NCI-H187 treated with DMSO at 0.1 percent for 48 hours (cell line): Measurements from ENCODE around the gene CBY2.
"Not testable (repeated sequence)": the region's sequence is repeated elsewhere in the genome, so short reads cannot be mapped to it uniquely, and the experiment has no call there.

Experiments
- DNase-seq: peaks from one replicate; lab custom pipeline; 2025; lab: John Stamatoyannopoulos, UW

The CBY2 gene, protein sequence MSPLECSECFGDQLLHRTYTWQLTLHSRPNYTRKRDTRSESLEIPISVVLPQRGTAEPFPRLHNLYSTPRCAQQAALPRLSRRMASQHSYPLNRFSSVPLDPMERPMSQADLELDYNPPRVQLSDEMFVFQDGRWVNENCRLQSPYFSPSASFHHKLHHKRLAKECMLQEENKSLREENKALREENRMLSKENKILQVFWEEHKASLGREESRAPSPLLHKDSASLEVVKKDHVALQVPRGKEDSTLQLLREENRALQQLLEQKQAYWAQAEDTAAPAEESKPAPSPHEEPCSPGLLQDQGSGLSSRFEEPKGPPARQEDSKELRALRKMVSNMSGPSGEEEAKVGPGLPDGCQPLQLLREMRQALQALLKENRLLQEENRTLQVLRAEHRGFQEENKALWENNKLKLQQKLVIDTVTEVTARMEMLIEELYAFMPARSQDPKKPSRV

GRCh38 chr13:45702088-45702487 lies at the start of gene CBY2:
Gene CBY2, plus strand, starts transcription at chr13:45702320. Its CDS starts 71 bp downstream, at chr13:45702391.
- DNase-seq = no peak

- DNase-seq = no peak
These were observed 47.3 kb upstream of the CBY2 start for GRCh38 chr13:45654633-45655349.

DNA sequence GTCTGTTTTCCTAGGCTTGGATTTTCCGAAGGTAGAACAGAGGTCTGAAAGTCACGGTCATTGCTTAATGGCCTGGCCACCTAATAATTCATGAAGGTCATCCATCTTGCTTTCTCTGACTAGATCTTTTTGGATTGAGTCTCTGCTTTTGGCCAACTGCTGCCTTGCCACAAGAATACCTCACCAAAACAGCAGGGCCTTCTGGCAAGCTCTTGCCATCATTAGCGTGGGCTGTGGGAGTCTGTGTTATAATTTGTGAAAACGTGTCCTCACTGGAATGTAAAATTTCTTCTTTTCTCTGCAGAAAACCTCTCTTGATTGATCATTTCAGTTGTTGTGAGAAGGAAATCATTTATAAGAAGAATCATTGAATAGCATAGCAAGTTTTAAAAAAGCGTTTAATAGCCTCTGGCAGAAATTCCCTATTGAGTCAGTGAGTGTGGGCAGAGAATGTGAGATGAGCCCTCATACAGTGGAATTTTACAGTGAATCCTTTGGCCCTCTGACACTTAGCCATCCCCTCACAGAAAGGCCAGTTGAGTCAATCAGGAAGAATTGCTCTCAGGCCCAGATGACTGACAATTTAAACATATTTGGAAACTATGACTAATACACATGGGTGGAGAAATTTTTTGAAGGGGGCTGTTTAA lies 43.4 kb upstream of the CBY2 start:
- DNase-seq = no peak

DNA sequence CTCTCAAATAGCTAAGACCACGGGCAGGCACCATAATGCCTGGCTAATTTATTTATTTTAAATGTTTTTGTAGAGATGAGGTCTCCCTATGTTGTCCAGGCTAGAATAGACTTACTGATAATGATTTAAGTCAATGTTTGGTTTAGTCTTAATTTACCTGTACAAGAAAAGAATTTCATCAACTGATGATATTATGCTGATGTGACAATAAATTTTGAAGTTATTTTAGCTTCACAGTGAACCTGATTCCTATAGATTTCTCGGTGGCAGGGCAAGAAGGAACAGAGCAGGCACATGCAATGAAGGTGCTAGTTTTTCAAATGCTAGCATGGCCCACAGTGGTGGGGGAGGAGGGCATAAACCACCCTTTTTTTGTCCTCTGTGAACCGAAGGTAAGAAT lies 42.6 kb upstream of the CBY2 start:
- DNase-seq = no peak

DNA sequence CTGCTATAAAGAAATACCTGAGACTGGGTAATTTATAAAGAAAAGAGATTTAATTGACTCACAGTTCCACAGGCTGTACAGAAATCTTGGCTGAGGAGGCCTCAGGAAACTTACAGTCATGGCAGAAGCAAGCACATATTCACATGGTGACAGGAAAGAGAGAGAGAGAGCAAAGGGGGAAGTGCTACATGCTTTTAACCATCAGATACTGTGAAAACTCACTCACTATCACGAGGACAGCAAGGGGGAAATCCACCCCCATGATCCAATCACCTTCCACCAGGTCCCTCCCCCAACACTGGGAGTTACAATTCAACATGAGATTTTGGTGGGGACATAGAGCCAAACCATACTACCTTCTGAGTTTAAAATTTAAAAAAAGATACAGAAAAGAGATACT lies 41.7 kb upstream of the CBY2 start:
- DNase-seq = not testable (repeated sequence)

- no peak for DNase-seq
These were observed 40.0 kb upstream of the CBY2 start for GRCh38 chr13:45662162-45662561.

DNA sequence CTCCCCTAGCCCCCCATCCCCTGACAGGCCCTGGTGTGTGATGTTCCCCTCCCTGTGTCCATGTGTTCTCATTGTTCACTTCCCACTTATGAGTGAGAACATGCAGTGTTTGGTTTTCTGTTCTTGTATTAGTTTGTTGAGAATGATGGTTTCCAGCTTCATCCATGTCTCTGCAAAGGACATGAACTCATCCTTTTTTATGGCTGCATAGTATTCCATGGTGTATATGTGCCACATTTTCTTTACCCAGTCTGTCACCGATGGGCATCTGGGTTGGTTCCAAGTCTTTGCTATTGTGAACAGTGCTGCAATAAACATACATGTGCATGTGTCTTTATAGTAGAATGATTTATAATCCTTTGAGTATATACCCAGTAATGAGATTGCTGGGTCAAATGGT lies 39.2 kb upstream of the CBY2 start:
- not testable (repeated sequence) for DNase-seq

GRCh38 chr13:45669626-45670025 lies 32.5 kb upstream of the CBY2 start:
- DNase-seq = not testable (repeated sequence)

DNA sequence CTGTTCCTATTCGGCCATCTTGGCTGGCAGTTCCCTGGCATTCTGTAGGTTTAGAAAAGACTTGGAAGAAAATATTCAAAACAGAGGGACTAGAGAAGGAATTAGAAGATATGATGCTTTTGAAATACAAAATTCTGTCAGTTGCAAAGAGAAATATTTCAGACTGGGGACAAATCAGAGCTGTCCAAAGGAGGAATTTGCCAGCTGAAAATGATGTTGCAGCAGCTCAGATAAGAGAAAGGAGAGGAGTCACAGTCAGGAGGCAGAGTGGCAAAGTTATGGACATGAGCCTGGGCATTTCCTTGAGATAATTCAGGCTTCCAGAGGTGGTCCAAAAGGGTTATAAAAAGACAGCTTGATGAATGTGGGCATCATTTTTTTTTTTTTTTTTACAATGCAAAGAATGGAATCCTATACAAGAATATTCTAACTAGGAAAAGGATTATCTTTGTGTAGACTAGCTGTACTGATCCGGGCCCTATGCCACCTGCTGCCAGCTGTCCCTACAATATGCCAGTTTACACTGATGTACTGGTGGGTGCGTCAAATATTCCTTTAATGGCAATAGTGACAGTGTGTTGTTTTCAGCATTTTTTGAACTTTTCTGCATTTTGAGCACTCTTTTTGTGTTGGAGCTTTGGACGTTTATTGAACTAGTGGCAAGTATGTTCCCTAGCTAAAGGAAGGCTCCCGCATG lies 31.8 kb upstream of the CBY2 start:
- no peak for DNase-seq

- peak; percentile 15 for DNase-seq
These were observed 27.2 kb upstream of the CBY2 start for GRCh38 chr13:45674908-45675307.

- DNase-seq = peak; percentile 72
These were observed 23.8 kb upstream of the CBY2 start for GRCh38 chr13:45678282-45678681.

- no peak for DNase-seq
These were observed 21.0 kb upstream of the CBY2 start for GRCh38 chr13:45681113-45681512.

DNA sequence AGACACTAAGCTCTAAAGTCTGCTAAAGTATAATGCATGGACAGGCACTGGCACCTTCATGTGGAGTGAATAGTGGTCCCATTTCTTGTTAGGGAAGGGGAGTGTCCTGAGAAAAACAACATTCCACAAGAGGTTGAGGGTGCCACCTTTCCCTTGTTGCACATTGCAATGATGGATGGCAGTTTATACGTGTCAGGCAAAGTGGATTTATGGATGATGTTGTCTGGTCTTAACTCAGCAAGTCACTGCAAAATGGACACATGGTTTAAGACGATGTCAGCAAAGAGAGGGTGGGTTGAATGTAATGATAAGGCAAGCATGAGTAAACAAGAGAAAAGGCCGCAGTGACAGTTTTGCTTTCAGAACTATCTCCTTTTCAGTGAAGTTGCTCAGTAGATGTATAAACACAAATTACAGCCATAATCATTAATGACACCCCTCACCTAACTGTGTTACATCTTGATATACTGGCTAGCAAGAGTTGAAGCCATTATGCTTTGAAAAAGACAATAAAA lies 19.6 kb upstream of the CBY2 start:
- DNase-seq = no peak

GRCh38 chr13:45683701-45684100 lies 18.4 kb upstream of the CBY2 start:
- no peak for DNase-seq

DNA sequence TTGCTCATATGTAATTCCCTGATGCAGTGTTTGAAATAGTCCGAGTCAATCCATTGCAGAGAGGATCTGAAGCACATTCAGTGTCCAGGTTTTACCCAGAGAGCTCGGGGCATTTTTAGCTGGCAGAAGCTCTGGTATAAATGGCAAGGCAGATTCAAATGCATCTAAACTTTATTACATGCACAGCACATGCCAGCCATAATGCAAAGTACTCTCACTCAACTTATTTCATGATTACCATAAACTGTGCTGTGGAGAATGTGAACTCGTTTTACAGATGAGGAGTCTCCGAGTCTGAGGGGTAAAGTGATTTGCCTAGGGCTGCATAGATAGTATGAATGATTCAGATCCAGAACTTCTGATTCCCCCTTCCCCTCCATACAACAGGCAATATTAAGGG lies 13.5 kb upstream of the CBY2 start:
- DNase-seq = no peak

DNA sequence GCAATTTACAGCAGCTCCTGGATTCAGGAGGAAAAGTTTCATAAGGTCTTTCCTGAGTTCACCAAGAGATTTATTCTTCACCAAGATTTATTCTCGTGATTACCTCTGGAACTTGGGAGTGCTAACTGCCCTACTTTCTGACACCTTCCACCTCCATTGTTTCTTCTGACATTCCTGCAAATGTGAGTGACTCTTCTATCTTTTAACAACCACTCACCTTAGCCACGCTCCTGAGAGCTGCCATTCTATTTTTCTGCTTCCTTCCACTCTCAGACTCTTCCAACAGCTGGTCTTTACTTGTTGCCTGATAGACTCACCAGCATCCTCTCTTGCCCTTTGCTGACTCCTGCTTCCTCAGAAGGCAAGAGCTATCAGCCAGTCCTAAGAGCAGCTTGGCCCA lies 11.5 kb upstream of the CBY2 start:
- no peak for DNase-seq

- no peak for DNase-seq
These were observed 10.9 kb upstream of the CBY2 start for GRCh38 chr13:45691251-45691650.

DNA sequence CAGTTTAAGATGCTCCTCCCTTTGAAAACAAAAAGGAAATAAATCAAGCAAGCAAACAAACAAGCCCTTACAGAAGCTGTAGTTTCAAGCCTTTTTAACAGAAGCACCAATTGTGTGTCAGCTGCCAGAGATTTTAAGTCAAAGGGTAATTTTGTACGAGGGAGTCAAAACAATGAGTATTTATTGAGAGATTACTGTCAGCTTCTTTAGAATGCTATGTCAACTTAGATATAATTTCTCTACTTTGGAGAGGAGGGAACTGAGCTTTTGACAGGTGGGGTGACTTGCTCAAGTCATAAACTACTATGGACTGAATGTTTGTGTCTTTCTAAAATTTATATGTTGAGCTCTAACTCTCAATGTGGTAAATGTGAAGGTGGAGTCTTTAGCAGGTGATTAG lies 10.5 kb upstream of the CBY2 start:
- no peak for DNase-seq

- no peak for DNase-seq
These were observed 6.9 kb upstream of the CBY2 start for GRCh38 chr13:45695198-45695730.

DNA sequence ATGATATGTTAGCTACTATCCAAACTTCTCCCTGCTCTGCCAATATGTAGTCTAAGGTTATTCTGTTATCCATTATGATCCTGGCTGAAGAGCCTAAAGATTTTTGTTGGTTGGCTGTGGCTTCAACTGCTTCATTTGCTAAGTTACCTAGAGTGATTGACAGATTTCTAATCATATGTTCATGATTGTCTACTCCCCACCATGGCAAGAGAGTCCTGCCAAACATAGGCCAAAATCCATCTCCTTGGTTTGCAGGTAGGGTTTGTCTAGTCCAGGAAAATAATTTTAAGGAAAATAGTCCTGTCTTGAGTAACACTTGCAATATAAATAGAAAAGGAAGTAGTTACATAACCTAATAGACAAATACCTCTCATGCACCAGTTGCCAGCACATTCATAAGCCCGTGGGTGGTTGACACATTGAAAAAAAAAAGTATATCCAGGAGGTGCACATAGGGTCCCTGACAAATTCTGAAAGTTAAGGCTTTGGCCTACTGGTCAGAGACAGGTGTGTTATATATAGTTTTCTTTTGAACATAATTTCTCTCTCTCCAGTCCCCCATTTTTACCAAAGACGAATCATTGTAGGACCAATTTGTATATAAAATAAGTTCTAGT lies 5.4 kb upstream of the CBY2 start:
- DNase-seq = no peak
